RPMI8226 (cell line): ENCODE data around the gene ZNF605.
A peak's percentile ranks its signal among the peaks of the same experiment; 100 is the strongest.
"Not testable (repeated sequence)": the region's sequence is repeated elsewhere in the genome, so short reads cannot be mapped to it uniquely, and the experiment has no call there.

Experiments used
- DNase-seq: peaks from one replicate; pipeline ENCODE4 v3.0.0-alpha.2; 2015

Gene ZNF605

DNA sequence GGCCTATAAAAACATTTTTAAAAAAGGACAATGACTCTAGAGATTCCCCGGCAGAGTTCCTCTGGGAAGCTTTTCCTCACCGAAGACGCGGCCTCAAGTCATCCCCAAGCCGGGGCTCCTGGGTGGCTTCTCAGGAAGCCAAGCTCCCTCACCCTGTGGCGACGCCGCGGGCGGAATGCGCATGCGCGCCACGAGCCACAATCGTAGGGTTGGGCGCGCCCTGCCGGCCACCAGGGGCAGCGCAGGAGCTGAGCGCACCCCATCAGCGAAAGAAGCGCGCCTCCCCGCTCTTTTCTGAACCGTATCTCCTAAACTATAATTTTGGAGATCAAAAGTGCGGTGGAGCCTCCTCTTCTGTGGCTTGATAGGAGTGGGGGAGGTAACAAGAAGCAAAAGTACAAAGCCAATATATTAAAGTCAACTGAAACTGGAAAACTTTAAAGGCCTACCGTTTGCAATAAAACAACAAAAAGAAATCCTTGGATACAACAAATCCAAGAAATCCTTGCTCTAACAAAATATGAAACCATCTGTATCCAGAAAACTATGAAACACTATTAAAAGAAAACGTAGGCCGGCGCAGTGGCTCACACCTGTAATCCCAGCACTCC, 51.3 kb downstream of the ZNF605 start:
- DNase-seq, result peak; percentile 49

DNA sequence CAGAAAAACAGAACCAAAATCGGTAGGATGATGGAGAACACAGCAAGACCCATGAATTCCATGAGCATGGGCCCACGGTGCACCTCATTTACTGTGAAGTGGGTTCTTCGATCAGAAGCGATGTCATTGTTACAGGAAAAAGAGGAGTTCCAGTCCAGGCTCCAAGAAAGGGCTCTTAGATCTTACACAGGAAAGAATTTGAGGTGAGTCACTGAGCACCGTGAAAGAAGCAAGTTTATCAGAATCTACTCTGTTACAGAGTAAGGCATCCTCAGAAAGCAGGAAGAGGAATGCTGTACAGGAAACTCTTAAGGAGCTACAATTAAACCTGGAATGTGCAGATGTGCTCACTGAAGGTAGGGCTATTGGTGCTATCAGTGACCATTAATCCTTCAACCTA, 57.1 kb downstream of the ZNF605 start:
- no peak for DNase-seq

- no peak for DNase-seq
Measured at GRCh38 chr12:132888852-132889251, 67.3 kb downstream of the ZNF605 start.

- peak; percentile 95 for DNase-seq
Measured at GRCh38 chr12:132887513-132888351, 68.4 kb downstream of the ZNF605 start, which contains the start of gene CHFR. CHFR (minus strand) TSS chr12:132887605; CDS start chr12:132887328, 277 bp downstream.

DNA sequence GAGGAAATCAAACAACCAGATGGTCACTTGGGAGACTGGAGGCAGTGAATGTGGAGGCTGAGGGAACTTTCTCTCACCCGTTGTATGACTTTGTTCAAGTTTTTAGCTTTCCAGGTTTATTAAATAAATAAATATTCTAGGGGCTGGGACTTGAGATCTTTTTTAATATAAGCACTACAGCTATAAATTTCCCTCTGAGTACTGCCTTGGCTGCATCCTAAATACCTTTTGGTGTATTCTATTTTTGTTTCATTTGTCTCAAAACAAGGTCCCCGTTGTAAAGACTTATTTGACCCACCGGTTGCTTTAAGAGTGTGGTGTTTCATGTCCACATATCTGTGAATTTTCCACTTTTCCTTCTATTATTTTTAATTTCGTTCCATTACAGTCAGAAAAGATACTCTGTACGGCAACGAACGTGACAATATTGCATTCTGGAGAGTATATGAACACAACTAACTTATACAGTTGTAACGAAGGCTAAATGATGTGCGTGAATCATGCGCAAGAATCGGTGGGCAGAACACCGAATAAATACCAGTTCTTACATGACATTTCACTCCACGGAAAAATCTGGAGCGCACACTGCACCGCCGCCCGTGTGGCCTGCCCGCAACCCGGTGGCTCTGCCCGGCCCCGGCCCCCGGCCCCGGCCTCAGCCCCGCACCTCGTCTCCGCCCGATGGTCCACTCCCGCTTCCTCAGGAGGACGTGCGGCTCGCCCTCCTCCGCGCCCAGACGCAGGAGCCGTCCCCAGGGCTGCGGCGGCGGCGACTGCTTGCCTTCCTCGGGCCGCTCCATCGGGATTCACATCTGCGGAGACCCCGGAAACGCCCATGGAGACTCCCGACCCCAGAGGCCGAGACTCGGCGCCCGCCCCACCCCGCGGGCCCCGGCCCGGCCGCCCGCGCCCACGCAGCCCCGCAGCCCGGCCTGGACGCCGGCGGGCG, 69.3 kb downstream of the ZNF605 start:
- DNase-seq, result peak; percentile 7

GRCh38 chr12:132881818-132882217, 74.3 kb downstream of the ZNF605 start:
- DNase-seq, result no peak

- not testable (repeated sequence) for DNase-seq
Measured at GRCh38 chr12:132874620-132875019, 81.5 kb downstream of the ZNF605 start.

DNA sequence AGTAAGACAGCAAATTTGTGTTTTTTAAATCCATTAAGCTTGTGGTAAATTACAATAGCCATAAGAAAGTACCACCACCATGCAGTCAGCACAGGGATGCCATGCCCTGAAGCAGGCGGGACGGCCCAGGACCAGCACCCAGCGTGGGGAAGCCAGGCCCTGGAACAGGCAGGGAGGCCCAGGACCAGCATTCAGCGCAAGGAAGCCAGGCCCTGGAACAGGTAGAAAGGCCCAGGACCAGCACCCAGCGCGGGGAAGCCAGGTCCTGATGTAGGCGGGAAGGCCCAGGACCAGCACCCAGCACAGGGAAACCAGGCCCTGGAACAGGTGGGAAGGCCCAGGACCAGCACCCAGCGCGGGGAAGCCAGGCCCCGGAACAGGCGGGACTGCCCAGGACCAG, 81.9 kb downstream of the ZNF605 start:
- no peak for DNase-seq

DNA sequence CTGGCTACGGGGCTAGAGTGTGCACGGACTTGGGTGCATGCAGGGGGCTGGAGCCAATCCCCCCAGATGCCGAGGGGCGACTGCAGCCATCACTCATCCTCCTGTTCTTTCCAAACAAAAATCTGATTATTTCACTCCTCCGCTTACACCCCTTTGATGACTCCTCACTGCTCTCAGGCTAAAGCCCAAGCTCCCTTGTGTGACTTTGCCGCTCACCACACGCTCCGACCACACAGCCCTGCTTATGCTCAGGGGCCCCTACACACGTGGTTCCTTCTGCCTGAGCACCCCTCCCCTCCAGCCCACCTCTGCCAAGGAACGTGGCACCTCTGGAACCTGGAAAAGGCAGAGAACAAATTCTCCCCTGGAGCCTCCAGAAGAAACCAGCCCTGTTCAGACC, 82.4 kb downstream of the ZNF605 start:
- no peak for DNase-seq

DNA sequence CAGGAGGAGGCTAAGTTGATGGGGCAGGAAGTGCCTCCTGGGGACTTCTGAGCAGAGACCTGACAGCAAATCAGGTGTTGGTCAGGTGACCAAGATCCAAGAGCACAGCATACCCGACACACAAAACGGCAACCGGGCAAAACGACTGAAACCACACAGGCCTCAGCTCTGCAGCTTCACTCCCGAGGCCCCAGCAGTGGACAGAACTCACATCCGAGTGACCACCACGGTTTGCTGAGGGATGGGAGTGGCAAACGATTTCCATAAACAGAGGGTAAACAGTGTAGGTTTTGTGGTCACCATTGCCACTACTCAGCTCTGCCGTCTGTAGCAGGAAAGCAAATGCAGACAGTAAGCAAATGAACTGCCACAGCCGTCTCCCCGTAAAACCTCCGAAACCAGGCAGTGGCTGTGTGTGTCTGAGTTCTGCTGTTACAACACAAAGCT, 83.1 kb downstream of the ZNF605 start:
- no peak for DNase-seq

DNA sequence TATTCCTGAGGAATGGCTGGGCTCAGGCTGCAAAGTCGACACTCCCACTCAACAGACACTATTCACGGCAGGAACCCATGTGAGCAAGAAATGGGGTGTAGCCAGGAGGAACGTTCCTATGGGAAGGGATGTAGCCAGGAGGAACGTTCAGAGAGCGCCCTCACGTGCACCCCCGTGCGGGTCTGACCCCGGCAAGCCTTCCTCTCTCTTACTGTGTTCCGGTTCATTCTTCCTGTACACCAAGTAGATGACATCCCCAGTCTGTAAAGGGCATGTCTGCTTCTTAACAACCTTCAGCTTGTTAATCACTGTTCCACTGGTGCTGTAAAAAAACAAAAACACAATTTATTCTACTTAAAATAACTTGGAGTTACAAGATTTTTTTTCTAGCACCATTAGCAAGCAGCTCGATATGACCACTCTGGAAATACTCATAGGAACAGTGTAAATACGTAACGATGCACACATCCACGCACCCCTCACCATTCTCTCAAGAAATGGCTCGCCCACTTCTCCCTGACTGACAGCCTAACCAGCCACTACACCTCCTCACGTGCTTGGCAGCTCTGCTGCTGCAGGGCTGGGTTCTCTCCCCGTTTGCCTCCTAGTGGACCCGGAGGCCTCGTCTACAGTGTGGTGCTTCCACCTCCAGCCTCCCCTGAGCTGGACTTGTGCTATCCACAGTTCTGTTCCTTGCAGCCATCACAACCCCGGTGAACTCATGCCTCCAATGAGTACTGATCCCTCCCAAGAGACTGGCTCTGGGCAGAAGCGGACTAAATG, 83.8 kb downstream of the ZNF605 start:
- no peak for DNase-seq

DNA sequence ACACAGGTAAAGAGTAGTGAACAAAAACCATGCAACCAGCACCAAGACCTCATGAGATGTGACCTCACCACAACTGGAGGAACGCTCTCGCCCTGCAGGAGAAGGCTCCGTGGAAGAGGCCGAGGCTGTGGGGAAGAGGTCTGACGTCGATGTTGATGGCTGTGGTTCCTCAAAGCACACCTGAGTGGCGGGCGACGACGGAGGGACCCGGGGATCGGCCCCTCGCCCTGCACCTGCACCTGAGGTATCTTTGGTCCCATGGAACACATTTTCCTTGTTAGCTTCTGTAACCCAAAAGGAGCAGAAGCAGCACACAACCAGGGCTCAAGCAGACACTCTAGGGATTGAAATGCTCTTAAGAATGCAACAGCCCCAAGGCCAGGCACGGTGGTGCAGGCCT, 86.6 kb downstream of the ZNF605 start:
- no peak for DNase-seq
